Measurements from ENCODE around the gene SH3GL3.

SH3GL3 gene

DNA sequence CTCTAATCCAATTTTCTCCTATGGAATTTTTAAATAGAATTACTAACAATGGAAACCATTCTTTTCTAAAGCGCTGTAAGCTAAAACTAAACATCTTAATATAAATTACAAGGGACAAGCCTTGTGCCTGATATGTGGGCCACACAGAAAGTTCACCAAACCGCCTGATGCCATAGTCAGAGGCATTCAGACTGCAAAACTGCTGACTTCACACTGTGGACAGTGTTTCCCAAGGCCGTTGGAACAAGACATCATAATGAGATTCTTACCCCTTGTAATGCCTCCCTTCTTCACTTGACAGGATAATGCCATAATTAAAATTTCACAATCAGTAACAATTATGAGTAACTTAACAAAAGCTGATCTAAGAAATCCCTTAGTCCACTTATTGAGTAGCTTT lies 14.9 kb downstream of the SH3GL3 start:
- DNase-seq (ENCODE audit: low spot score): no peak

GRCh38 chr15:83462953-83463433 lies 15.9 kb downstream of the SH3GL3 start:
- no peak for DNase-seq (ENCODE audit: low spot score)

GRCh38 chr15:83470887-83471286 lies 23.7 kb downstream of the SH3GL3 start:
- DNase-seq (ENCODE audit: low spot score): no peak

DNA sequence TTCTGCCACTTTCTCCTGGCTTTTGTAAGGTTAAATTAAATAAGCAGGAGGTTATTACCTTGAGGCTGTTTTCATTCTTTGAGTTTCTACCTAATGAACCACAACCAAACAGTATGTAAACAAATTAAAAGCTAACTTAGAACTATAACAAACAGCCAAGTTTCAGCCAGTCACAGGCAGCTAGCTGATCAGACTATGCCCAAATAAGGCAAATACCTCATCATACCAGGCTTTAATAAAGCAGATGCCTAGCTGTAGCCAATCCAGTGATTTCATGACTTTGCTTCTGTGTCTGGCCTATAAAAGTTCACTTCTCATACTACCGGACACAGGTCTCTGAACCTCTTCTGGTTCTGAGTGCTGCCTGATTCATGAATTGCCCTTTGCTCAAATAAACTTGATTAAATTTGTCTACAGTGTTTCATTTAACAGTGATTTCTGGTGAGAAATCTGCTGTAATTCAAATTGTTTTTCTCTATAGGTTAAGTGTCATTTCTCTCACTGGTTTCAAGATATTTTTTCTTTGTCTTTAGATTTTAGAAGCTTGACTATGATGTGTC lies 24.2 kb downstream of the SH3GL3 start:
- no peak for DNase-seq (ENCODE audit: low spot score)

DNA sequence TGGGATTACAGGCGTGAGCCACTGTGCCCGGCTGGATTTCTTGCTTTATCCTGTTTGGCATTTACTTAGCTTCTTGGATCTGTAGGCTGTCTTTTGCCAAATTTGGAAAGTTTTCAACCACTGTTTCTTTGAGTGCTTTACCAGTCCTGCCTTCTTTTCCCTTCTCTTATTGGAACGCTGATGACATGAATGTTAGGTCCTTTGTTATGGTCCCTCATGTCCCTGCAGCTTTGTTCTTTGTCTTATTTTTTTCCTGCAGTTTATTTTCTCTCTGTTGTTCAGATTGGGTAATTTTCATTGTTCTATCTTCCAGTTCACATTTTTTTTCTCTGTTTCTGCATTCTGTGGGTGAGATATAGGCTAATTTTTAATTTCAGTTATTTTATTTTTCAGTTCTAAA lies 25.0 kb downstream of the SH3GL3 start:
- no peak for DNase-seq (ENCODE audit: low spot score)

GRCh38 chr15:83472797-83473196 lies 25.7 kb downstream of the SH3GL3 start:
- DNase-seq (ENCODE audit: low spot score): no peak

DNA sequence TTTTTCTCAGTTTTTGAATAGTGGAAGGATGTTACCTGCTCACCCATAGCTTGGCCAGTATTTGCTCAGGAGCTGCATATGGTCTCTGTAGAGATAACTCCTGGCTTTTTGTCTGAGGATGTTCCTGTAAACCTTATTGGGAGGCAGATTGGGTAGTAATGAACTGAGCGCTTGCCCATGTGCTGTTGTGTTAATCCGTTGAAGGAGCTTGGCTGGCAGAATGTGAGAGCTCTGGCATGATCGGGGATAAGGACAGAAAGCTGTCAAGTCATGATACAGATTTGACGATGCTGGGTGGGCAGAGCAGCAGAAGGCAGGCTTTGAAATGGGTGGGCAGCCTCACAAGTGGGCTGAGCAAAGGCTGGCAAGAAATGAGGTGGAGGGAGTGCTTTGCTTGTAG lies 27.4 kb downstream of the SH3GL3 start:
- DNase-seq (ENCODE audit: low spot score): no peak

- DNase-seq (ENCODE audit: low spot score): no peak
These were observed 28.4 kb downstream of the SH3GL3 start for GRCh38 chr15:83475551-83475950.

GRCh38 chr15:83476066-83476465 lies 28.9 kb downstream of the SH3GL3 start:
- DNase-seq (ENCODE audit: low spot score): no peak

DNA sequence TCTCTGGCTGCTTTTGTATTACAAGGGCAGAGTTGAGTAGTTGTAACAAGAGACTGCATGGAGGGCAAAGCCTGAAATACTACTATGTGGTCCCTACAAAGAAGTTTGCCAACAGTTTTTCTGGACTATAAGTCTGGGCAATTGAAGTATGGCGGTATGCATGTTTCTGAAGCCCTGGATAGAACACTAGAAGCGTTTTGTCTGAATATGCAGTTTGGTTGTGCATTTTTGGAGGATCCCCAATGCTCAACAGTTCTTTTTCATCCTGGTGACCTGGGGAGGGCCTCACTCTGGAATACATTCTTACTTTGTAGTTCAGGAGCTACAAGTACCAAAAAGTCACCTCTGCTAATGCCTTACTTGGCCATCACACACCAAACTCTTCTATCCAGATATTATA lies 29.6 kb downstream of the SH3GL3 start:
- DNase-seq (ENCODE audit: low spot score): no peak

DNA sequence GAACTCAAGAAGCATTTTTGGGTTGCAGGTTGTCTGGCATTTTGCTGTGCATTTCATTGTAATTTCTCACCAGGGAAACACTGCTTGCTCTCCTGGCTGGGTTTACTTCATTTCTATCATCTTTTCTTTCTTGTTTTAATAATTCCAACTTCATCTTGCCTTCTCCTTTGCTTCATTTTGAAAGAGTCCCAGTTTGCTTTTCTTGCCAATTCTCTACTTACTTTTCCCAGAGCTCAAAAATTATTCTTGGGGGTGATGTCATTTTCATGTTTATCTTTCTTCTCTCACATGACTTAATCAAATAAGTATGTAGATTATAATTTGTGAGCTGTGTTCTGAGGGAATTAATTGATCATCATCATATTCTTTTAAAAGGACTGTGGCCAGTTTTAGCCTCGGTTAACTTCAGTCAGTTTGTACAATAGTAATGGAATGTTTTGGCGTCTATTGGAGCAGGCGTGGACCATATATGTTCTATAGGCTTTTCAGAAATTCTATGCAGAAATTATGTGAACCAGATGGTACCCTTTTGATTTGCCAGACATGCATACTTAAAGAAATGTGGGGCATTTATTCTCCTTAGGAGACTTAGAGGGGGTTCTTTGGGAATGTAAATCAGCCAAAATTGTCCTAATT lies 30.1 kb downstream of the SH3GL3 start:
- DNase-seq (ENCODE audit: low spot score): no peak

- no peak for DNase-seq (ENCODE audit: low spot score)
These were observed 30.8 kb downstream of the SH3GL3 start for GRCh38 chr15:83477808-83478537.

DNA sequence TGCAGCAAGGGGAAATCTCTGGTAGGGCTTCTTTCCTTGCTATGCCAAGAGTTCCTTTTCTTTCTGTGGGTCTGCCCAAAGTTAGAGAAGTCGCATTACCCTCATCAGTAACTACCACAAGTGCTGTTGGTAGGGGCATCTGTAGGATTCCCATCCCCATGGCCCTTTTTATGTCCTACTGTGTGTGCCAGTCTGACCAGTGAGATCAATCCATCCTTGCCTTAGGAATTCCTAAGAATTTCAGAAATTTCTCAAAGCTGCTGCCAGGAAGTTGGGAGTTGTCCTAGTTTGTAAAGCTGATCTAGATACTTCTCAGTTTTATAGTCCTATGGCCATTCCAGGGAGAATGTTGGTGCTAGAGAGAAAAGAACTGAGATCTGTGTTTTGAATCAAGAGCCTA lies 36.5 kb downstream of the SH3GL3 start:
- DNase-seq (ENCODE audit: low spot score): no peak

DNA sequence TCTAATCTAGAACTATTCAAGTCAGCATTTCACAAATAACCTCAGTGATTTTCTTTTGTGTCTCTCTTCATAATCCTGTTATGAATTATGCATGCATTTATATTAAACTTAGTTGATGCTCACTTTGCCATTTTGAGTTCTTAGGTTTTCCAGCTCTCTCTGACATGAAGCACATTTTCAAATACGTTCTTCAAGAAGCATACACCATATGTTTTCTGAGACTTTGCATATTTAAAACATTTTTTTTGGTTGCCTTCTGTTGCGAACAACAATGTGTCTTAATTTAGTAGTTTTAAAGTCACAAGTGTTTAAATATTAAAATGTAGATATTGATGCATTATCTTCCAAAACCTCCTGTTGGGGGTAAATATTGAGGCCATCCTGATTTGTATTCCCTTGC lies 37.5 kb downstream of the SH3GL3 start:
- no peak for DNase-seq (ENCODE audit: low spot score)

DNA sequence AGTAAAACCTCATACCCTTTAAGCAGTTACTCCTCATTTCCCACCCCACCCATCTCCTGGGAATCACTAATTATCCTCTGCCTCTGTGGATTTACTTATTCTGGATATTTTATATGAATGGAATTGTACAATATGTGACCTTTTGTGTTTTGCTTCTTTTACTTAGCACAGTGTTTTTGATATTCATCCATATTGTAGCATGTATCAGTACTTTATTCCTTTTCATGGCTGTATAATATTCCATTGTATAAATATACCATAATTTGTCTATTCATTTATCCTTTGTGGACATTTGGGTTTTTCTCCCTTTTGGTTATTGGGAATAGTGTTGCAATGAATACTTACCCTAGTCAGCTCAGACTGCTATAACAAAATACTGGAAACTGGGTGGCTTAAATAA lies 39.2 kb downstream of the SH3GL3 start:
- no peak for DNase-seq (ENCODE audit: low spot score)

- no peak for DNase-seq (ENCODE audit: low spot score)
These were observed 40.4 kb downstream of the SH3GL3 start for GRCh38 chr15:83487519-83487918.

DNA sequence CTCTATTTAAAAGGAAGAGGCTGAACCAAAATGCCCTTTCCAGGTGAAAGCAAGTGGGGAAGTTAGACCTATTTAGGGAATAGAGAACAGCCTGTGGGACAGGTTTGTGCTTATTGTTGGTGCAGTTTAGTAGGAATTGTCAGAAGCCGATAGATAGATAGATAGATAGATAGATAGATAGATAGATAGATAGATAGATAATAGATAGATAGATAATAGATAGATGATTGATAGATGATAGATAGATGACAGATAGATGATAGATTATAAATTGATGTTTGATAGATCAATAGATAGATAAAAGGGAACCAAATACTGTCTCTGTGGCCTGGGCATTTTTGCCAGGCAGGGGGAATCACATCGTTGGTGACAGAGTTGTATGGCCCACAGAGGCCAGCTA lies 42.5 kb downstream of the SH3GL3 start:
- no peak for DNase-seq (ENCODE audit: low spot score)

DNA sequence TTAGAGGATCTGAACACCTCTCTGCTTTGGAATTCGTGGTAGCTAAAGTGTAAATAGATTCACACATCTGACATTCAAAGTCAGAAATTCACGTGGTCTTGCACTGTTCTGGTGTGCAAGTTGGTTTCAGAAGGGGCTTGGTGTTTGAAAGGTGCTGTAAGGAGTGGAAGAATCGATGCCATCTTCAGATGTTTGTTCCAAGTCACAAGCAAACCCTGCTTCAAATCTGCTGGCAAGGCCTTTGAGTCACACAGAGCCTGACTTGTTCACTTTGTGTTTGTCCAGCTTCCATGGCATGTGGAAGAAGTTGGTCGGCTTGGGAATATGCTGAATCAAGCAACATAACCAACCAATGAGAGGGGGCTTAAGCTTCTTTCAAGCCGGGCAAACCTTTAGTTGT lies 44.3 kb downstream of the SH3GL3 start:
- no peak for DNase-seq (ENCODE audit: low spot score)

- no peak for DNase-seq (ENCODE audit: low spot score)
These were observed 49.6 kb downstream of the SH3GL3 start for GRCh38 chr15:83496766-83497165.

- no peak for DNase-seq (ENCODE audit: low spot score)
These were observed 51.2 kb downstream of the SH3GL3 start for GRCh38 chr15:83498374-83498773.

DNA sequence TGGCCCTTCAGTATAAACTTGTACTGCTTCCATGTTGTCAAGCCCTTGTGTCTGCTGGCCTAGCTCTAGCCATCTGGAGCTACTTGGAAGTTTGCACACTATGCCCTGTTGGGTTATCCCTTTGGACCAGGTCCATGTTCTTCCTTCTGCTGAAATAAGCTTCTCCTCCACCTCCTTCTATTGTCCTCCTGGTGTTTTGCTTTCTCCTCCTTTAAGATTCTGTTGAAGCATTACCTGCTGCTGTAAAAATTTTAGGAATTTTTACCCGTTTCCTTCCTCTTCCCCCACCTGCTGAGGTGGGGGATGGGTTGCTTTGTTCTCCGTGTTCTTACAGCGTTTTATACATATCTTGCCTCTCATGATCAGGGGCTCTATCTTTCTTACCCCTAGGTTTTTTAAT lies 51.7 kb downstream of the SH3GL3 start:
- no peak for DNase-seq (ENCODE audit: low spot score)

- DNase-seq (ENCODE audit: low spot score): no peak
These were observed 52.3 kb downstream of the SH3GL3 start for GRCh38 chr15:83499476-83499875.

DNA sequence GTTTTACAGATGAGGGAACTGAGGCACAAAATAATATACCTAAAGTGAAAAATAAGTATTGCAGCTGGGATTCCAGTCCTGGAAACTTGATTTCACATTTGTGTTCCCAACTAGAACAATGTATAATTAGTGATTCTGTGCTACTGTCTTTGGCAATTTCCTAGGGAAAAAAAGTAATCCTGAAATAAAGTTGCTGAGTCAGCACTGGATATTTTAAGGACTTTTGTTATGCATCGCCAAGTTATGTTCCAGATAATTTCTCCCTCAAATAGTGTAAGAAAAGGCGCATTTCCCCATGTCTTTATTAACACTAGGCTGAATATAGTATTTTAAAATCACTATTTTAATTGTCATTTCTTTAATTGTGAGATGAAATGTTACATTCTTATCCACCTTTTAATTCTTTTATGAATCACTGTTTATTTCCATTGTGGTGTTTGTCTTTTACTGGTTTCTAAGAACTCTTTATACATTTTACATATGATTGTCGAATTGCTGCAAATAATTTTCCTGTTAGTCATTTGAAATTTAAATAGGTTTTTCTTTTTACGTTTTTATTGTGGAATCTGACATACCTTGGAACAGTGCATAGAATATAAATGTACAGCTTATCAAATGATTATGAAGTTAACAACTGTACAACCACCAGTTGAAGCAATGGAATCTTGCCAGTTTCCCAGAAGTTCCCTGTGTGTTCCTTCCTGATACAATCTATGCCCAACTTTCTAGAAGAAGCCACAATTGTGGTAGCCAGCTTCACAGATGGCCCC lies 56.6 kb downstream of the SH3GL3 start:
- DNase-seq (ENCODE audit: low spot score): no peak
